A549 (cell line): ENCODE measurements around the gene AGFG1. TPM values are rescaled to one million over a fixed set of nuclear protein-coding genes. Genes with fewer than 3 reads are reported as not detected.

Source experiments
- ATAC-seq, 2 experiments: fragments of 200-7000 bp in 1 of 2; fragments of >200 bp in 1 of 2; cut with Nextera tagmentation in 1 of 2; cut with Tn5 transposase in 1 of 2; 3 replicates each; pipeline versions ENCODE4 v1.8.0 to v1.9.1; 2018 to 2020; ENCODE audit warnings: mild to moderate bottlenecking in 1 of 2, moderate library complexity in 1 of 2
- CTCF ChIA-PET: fragments of 300-600 bp; sonication (Branson Sonifier 250); formaldehyde crosslinking; extraction: SDS; loops from one replicate; lab custom pipeline; 2021; ENCODE audit warnings: antibody characterized with exemption, inconsistent platforms; lab: Yijun Ruan, JAX
- POLR2A ChIA-PET: fragments of 350-600 bp; formaldehyde crosslinking; extraction: SDS; loops from one replicate; lab custom pipeline; 2021; ENCODE audit warnings: antibody characterized with exemption, inconsistent platforms; lab: Yijun Ruan, JAX
- DNase-seq, 2 experiments: peaks; one replicate each; pipeline versions ENCODE4 v3.0.0 to v3.0.0-alpha.2; 2011 to 2016; ENCODE audit warnings: low read depth in 1 of 2, low spot score in 1 of 2
- FAIRE-seq: peaks from 2 replicates; lab custom pipeline; 2011; peaks lifted over from hg19 to GRCh38; lab: Jason Lieb, UNC
- H3K27ac ChIP-seq, 2 experiments: fragments of >200 bp; sonication (Bioruptor Twin); formaldehyde crosslinking; 3 replicates each; pipeline ENCODE4 v1.5.1; 2016 to 2017
- H3K4me1 ChIP-seq: fragments of >200 bp; sonication (Bioruptor Twin); formaldehyde crosslinking; 3 replicates; pipeline ENCODE4 v1.6.1; 2016
- H3K4me2 ChIP-seq: fragments of >200 bp; sonication (Bioruptor Twin); formaldehyde crosslinking; 3 replicates; pipeline ENCODE4 v1.6.1; 2016
- H3K4me3 ChIP-seq: fragments of >200 bp; sonication (Bioruptor Twin); formaldehyde crosslinking; 3 replicates; pipeline ENCODE4 v1.5.1; 2016
- H3K9me3 ChIP-seq: fragments of >200 bp; sonication (Bioruptor Twin); formaldehyde crosslinking; 3 replicates; pipeline ENCODE4 v1.6.1; 2016
- ATOH8 ChIP-seq: fragments of 250-450 bp; sonication (Bioruptor Pico); IDR thresholded peaks from 2 replicates; pipeline ENCODE4 v1.5.0; 2020; ENCODE audit warnings: low read depth, mild to moderate bottlenecking, moderate library complexity
- BCL3 ChIP-seq: fragments of >200 bp; sonication (Bioruptor Twin); formaldehyde crosslinking; IDR thresholded peaks from 3 replicates; pipeline ENCODE4 v1.6.1; 2016
- BHLHE40 ChIP-seq: IDR thresholded peaks from 2 replicates; pipeline ENCODE4 v1.6.1; 2012; ENCODE audit warnings: low read depth, low read length, inconsistent platforms
- EP300 ChIP-seq, 2 experiments: fragments of >200 bp; sonication (Bioruptor Twin); formaldehyde crosslinking; IDR thresholded peaks; 2 replicates in 1 of 2; 3 replicates in 1 of 2; pipeline ENCODE4 v1.6.1; 2016 to 2017
- ESRRA ChIP-seq: fragments of 150-350 bp; IDR thresholded peaks from 2 replicates; pipeline ENCODE4 v1.6.1; 2014; ENCODE audit warnings: mild to moderate bottlenecking, low read length, borderline replicate concordance
- FOSL2 ChIP-seq, 2 experiments: fragments of 450-650 bp in 1 of 2; fragments of >200 bp in 1 of 2; sonication (Bioruptor Twin) in 1 of 2; formaldehyde crosslinking; IDR thresholded peaks; 2 replicates each; pipeline versions ENCODE4 v1.5.0 to v1.6.1; 2016 to 2020; ENCODE audit warnings: mild to moderate bottlenecking in 1 of 2, moderate library complexity in 1 of 2
- FOXS1 ChIP-seq: fragments of 250-450 bp; sonication (Bioruptor Pico); IDR thresholded peaks from 2 replicates; pipeline ENCODE4 v1.5.0; 2020; ENCODE audit warnings: mild to moderate bottlenecking, moderate library complexity
- GATA3 ChIP-seq: IDR thresholded peaks from 2 replicates; pipeline ENCODE4 v1.6.1; 2012; ENCODE audit warnings: borderline replicate concordance
- HDAC2 ChIP-seq: fragments of 200-600 bp; sonication (generic); IDR thresholded peaks from 2 replicates; pipeline ENCODE4 v1.6.1; 2016
- HES2 ChIP-seq: fragments of >200 bp; sonication (Bioruptor Twin); formaldehyde crosslinking; IDR thresholded peaks from 2 replicates; pipeline ENCODE4 v1.6.1; 2016
- HEYL ChIP-seq: fragments of 250-450 bp; sonication (Bioruptor Pico); IDR thresholded peaks from 2 replicates; pipeline ENCODE4 v1.8.0; 2021; ENCODE audit warnings: mild to moderate bottlenecking, moderate library complexity
- HMGXB4 ChIP-seq: fragments of 250-450 bp; sonication (Bioruptor Pico); IDR thresholded peaks from 2 replicates; pipeline ENCODE4 v1.5.0; 2021; ENCODE audit warnings: mild to moderate bottlenecking, moderate library complexity, borderline replicate concordance
- MAX ChIP-seq: IDR thresholded peaks from 2 replicates; pipeline ENCODE4 v1.6.1; 2012
- MAZ ChIP-seq: fragments of 150-350 bp; IDR thresholded peaks from 2 replicates; pipeline ENCODE4 v1.6.1; 2014; ENCODE audit warnings: antibody characterized with exemption, low read depth, low read length, borderline replicate concordance
- MYC ChIP-seq: IDR thresholded peaks from 2 replicates; pipeline ENCODE4 v1.6.1; 2012; ENCODE audit warnings: mild to moderate bottlenecking, inconsistent platforms, low read length, improper control_type of control experiment, borderline replicate concordance
- PBX3 ChIP-seq: IDR thresholded peaks from 2 replicates; pipeline ENCODE4 v1.6.1; 2012
- PHF8 ChIP-seq: fragments of 200-600 bp; sonication (generic); IDR thresholded peaks from 2 replicates; pipeline ENCODE4 v1.6.1; 2016; ENCODE audit warnings: low read depth, mild to moderate bottlenecking, antibody characterized with exemption, moderate library complexity, borderline replicate concordance
- POLR2AphosphoS2 ChIP-seq: conservative IDR thresholded peaks from 2 replicates; pipeline ENCODE4 v1.6.1; 2012; ENCODE audit warnings: low read length, improper control_type of control experiment, inconsistent platforms
- RARB ChIP-seq: fragments of 250-450 bp; sonication (Bioruptor Pico); IDR thresholded peaks from 2 replicates; pipeline ENCODE4 v1.8.0; 2021; ENCODE audit warnings: mild to moderate bottlenecking, moderate library complexity
- SMC3 ChIP-seq: fragments of >200 bp; sonication (Bioruptor Twin); formaldehyde crosslinking; IDR thresholded peaks from 3 replicates; pipeline ENCODE4 v1.6.1; 2018; ENCODE audit warnings: inconsistent platforms
- ZFP36 ChIP-seq: fragments of 450-650 bp; IDR thresholded peaks from 2 replicates; pipeline ENCODE4 v1.6.1; 2014; ENCODE audit warnings: borderline replicate concordance; ENCODE audit not compliant: partially characterized antibody
- WGBS: methylation state at CpG from one replicate; pipeline ENCODE4 v1.1.6; 2017; ENCODE audit errors: missing lambda C conversion rate; 5-methylcytosine and 5-hydroxymethylcytosine counted together
- polyA plus RNA-seq, 4 experiments: library from polyadenylated mRNA; depleted of rRNA in 3 of 4; stranded (reverse); fragments of >200 nt; fragmentation: RNase III in 1 of 4; extraction: RNeasy Plus Mini Kit Qiagen cat#74134 plus additional on column Dnase treatment in 1 of 4; gene quantifications; 2 replicates in 3 of 4; 3 replicates in 1 of 4; pipeline ENCODE4 v1.2.3, GENCODE V29; 2011 to 2017

Gene AGFG1
- polyA plus RNA-seq, 2 of the 4 experiments (the other 2 are of a cell fraction), result 96.9 to 384 TPM

- TF ChIP-seq FOSL2 (IDR thresholded peaks at IDR 0.05) (no peak), FOSL2 (CRISPR knock-in tag; IDR thresholded peaks at IDR 0.05) (no peak), MAX (no peak), HDAC2 (no peak), FOXS1 (no peak)
Observed at GRCh38 chr2:227430639-227431038, 41.3 kb upstream of the AGFG1 start (continued).

GRCh38 chr2:227433171-227433570, 38.8 kb upstream of the AGFG1 start:
- POLR2A ChIA-PET, result no interaction called here
- ATAC-seq (no peak), DNase-seq (no peak), FAIRE-seq (no peak)
- no peaks in the 10 kb centered on the region for H3K4me1 ChIP-seq
- H3K4me3 ChIP-seq, result no peak overlapping the region
- H3K4me2 ChIP-seq, result no peak overlapping the region
- H3K27ac ChIP-seq, result no peak overlapping the region
- WGBS, result 94% methylated on average over 2 of the region's 2 CpGs
- CTCF ChIA-PET, result interaction anchor here (1.1 kb wide), 1 partner anchor 9 kb away, joined by 3 read pairs; no protein-coding TSS in a partner anchor
- TF ChIP-seq BCL3 (no peak), PBX3 (no peak), RARB (CRISPR knock-in tag) (no peak), MAX (no peak), HMGXB4 (no peak), ATOH8 (CRISPR knock-in tag) (no peak), PHF8 (no peak), POLR2AphosphoS2 (no peak), EP300 (IDR thresholded peaks at IDR 0.05) (no peak), ZFP36 (no peak), ESRRA (no peak), MAZ (no peak), MYC (no peak), GATA3 (no peak), BHLHE40 (no peak), SMC3 (no peak), HEYL (CRISPR knock-in tag) (no peak), FOXS1 (no peak), HES2 (no peak)
- peaks cover 28% of the 10 kb centered on the region for H3K9me3 ChIP-seq
